Activated naive CD4-positive, alpha-beta T cell treated with anti-CD3 and anti-CD28 coated beads, Interleukin-2, amount 50 U/mL, for 24 hours (primary cell): ENCODE data around the gene LARP4.
"Not testable (repeated sequence)": the region's sequence is repeated elsewhere in the genome, so short reads cannot be mapped to it uniquely, and the experiment has no call there.

Experiments
- H3K27ac Mint-ChIP-seq: one replicate; pipeline ENCODE4 v1.8.0; 2021; ENCODE audit warnings: mild to moderate bottlenecking, mixed read lengths
- H3K27me3 Mint-ChIP-seq: one replicate; pipeline ENCODE4 v1.8.0; 2021; ENCODE audit warnings: mixed read lengths
- H3K36me3 Mint-ChIP-seq: one replicate; pipeline ENCODE4 v1.8.0; 2021; ENCODE audit warnings: mixed read lengths
- H3K4me1 Mint-ChIP-seq: one replicate; pipeline ENCODE4 v1.8.0; 2021; ENCODE audit warnings: mixed read lengths
- H3K4me3 Mint-ChIP-seq: one replicate; pipeline ENCODE4 v1.8.0; 2021; ENCODE audit warnings: mild to moderate bottlenecking, mixed read lengths
- H3K9me3 Mint-ChIP-seq: one replicate; pipeline ENCODE4 v1.8.0; 2021; ENCODE audit warnings: mixed read lengths

The LARP4 gene

DNA sequence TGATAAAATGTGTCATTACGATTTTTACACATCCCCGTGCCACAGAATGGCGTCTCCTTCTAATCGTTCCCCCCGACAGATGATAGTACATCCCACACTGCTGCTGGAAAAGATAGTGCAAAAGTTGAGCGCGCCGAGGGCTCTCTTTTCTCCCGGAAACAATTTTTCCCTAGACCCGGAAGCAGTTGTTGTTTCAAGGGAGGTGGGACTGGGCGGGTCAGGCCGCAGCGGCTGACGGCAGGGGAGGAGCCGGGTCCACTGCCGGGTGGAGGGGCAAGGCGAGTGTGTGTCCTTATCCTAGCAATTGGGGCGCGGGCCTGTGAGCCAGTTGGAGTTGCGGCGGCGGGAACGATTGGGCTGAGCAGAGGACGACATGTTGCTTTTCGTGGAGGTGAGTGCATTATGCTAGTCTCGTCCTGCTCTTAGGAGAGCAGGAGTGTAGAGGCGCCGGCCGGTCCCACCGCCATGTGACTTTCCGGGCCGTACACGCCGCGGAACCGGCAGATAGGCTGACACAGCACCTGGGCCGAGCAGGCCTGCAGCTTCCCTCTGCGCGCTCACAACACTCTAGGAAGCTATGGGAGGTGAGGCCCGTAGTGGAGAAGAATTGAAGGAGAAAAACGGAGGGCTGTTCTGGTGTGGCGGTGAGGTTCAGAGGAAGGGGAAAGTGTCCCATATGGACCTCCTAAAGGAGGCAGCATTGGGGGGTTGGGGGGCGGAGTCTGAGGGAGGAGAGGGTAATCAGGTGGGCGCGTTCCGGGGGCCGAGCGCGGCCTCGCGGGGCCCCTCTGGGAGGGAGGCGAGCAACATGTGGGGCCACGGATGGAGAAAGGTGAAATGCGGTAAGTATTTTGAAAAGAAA is at the start of gene LARP4:
TSS of gene LARP4 (plus strand) at position 248 of the 862 bp plus-strand sequence. CDS start at position 374, 126 bp downstream.
- Mint-ChIP-seq H3K4me1 (peaks cover 35% of the 10 kb centered on the region), H3K27me3 (peaks cover 4% of the 10 kb centered on the region), H3K9me3 (no peaks in the 10 kb centered on the region), H3K4me3 (peak within 1 kb of the TSS; percentile 99), H3K36me3 (peaks cover 8% of the 10 kb centered on the region), H3K27ac (peak within 1 kb of the TSS; percentile 99)

DNA sequence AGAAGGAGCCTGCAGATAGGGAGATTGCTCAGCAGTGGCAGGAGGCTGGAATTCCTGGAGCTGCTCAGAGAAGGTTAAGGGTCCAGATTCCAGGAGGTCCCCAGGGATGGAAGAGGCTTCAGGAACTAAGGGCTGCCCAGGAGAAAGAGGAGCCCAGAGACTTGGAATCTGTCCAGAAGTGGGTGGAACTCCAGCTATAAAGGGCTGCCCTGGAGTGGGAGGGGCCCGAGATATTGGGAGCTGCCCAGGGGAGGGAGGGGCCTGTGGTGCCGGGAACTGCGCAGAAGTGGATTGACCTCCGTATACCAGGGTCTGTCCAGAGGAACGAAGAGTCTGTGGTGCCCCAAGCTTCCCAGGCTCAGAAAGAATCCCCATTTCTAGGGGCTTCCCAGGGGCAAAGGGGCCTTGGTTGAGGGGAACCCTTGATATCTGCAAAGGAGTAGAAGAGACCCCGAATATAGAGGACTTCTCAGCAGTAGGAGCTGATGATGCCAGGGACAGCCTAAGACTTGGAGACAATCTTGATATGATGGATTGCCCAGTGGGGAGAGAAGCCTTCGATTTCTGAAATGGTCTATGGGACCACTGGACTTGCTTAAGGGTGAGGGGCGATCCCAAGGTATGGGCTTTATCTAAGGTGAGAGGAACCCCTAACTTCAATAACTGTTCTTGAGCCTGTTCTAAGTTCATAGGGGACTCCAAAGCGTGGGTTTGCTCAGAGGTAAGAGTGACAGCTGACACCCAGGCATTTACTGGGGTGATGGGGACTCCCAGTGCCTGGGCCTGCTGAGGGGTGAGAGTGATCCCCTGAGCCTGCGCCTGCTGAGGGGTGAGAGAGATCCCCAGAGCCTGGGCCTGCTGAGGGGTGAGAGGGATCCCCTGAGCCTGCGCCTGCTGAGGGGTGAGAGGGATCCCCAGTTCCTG is 49.3 kb upstream of the LARP4 start:
- H3K36me3 Mint-ChIP-seq, result no peaks in the 10 kb centered on the region

DNA sequence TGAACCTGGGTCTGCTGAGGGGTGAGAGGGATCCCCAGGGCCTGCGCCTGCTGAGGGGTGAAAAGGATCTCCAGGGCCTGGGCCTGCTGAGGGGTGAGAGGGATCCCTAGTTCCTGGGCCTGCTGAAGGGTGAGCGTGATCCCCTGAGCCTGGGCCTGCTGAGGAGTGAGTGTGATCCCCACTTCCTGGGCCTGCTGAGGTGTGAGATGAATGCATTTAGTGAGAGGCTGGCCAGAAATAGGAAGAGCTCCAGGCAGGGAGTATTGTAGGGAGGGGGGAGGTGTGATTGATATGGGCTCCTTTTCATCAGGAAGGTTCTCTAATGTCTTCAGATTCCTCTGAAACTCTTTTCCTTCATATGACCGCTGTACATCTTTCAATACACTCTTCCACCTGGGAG is 47.3 kb upstream of the LARP4 start:
- Mint-ChIP-seq H3K36me3 (no peaks in the 10 kb centered on the region), H3K9me3 (no peaks in the 10 kb centered on the region), H3K4me3 (no peak overlapping the region), H3K27ac (no peak overlapping the region), H3K27me3 (no peaks in the 10 kb centered on the region), H3K4me1 (no peaks in the 10 kb centered on the region)

More for the DNA sequence above, 49.3 kb upstream of the LARP4 start:
- Mint-ChIP-seq H3K4me3 (no peak overlapping the region), H3K27ac (no peak overlapping the region), H3K27me3 (no peaks in the 10 kb centered on the region), H3K9me3 (no peaks in the 10 kb centered on the region), H3K4me1 (no peaks in the 10 kb centered on the region)

DNA sequence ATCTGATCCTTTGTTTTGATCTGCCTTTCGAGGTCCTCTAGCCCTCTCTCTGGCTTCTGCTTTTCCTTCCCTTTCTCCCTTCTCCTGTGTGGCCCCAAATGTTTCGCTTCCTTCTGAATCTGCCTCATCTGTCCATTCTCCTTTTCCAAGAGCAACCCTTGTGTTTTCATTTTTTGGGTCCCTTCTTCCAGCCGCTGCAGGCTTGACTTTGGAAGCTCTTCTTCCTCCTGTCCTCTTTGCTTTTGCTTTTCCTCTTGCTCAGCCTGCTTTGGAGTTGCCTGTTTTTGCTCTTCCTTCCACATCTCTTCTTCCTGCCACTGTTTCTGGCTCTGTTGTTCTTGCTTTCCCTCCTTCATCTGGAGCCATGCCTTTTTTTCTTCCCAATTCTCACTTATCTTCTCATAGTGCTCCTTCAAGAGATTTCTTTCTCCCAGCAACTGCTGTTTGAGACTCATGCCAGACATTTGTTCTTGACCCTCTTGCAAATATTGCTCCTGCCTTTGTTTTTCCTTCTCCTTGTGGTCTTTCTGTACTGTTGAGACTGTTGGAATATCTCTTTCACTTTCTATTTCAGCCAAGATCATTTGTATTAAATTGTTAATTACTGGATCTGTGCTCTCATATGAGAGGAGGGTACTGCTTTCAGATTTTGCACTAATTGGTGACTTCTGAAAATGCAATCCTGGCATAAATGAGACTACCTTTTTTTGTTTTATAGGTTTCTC is 46.7 kb upstream of the LARP4 start:
- no peaks in the 10 kb centered on the region for H3K36me3 Mint-ChIP-seq
- no peaks in the 10 kb centered on the region for H3K4me1 Mint-ChIP-seq
- no peaks in the 10 kb centered on the region for H3K9me3 Mint-ChIP-seq
- no peaks in the 10 kb centered on the region for H3K27me3 Mint-ChIP-seq
- H3K27ac Mint-ChIP-seq, result no peak overlapping the region
- H3K4me3 Mint-ChIP-seq, result no peak overlapping the region

DNA sequence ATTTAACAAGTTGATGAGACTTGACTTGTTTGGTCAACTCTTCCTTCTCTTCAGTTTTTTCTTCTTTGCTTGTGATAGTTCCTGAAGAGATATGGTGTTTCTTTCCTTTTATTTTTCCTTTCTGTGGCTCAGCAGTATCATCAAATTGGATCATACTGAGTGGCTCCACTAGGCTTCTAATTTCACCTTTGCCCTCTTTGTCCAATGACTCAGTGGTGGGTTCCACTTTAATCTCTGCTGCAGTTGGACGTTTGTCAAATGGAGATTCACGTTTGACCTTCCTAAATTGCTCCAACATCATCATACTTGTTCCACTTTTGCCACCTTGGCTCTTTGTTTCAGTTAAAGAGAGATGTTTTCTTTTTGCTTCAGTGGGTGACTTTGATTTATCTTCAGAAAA is 45.8 kb upstream of the LARP4 start:
- Mint-ChIP-seq H3K4me1 (no peaks in the 10 kb centered on the region), H3K36me3 (no peaks in the 10 kb centered on the region), H3K9me3 (no peaks in the 10 kb centered on the region), H3K27ac (no peak overlapping the region), H3K27me3 (no peaks in the 10 kb centered on the region), H3K4me3 (no peak overlapping the region)

DNA sequence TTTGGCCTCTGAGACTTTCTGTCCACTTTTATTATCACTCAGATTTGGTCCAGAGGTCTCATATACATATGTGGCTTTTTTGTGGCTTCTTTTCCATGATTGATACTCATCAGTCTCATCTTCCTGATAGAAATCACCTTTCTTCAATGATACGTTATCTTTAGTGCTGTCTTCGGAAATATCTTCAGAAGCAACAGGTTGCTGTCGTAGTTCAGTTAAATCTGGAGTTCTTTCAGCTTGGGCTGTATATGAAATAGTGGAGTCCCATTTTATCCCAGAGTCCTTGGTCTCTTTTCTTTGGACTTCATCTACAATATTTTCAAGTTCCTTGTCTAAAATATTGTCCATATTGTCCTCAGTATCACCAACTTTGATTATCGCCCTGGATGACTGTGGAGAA is 45.3 kb upstream of the LARP4 start:
- Mint-ChIP-seq H3K27me3 (no peaks in the 10 kb centered on the region), H3K27ac (no peak overlapping the region), H3K4me1 (no peaks in the 10 kb centered on the region), H3K4me3 (no peak overlapping the region), H3K9me3 (no peaks in the 10 kb centered on the region), H3K36me3 (no peaks in the 10 kb centered on the region)

DNA sequence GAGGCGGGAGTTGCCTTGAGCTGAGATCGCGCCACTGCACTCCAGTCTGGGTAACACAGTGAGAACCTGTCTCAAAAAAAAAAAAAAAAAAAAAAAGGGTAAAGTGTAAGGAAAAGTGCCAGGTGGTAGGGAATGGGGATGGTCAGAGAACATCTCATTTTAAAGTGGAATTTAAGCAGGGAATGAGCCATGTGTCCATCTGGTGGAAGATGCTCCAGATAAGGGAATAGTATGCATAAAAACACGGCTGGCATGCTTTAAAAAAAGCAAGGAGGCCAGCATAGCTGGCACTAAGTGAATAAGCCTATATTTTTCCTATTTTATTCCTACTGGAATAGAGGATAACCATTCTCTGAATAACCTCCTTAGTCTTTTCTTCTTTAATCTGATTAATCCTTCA is 38.0 kb upstream of the LARP4 start:
- H3K4me3 Mint-ChIP-seq, result no peak overlapping the region
- H3K9me3 Mint-ChIP-seq, result no peaks in the 10 kb centered on the region
- no peak overlapping the region for H3K27ac Mint-ChIP-seq
- H3K4me1 Mint-ChIP-seq, result no peaks in the 10 kb centered on the region
- H3K36me3 Mint-ChIP-seq, result no peaks in the 10 kb centered on the region
- peaks cover 1% of the 10 kb centered on the region for H3K27me3 Mint-ChIP-seq

DNA sequence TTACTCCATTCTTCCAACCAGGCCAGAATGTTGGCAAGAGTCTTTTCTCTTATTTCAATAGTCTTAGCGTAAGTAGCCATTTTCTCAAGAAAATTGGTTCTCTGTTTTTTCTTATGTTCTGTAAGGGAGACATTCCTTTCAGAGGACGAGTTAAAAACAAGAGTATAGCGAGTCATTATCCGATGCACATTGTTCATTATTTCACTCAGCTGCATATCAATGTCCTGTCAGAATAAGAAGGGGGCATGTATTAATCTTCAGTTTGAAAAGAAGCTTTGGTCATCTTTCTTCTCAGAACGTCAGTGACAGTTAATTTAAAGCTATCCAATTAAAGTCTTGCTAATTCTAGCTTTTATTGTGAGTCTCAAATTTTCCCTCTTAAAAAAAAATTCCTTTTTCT is 37.5 kb upstream of the LARP4 start:
- Mint-ChIP-seq H3K4me1 (no peaks in the 10 kb centered on the region), H3K27me3 (peaks cover 1% of the 10 kb centered on the region), H3K27ac (no peak overlapping the region), H3K9me3 (no peaks in the 10 kb centered on the region), H3K36me3 (no peaks in the 10 kb centered on the region), H3K4me3 (no peak overlapping the region)

DNA sequence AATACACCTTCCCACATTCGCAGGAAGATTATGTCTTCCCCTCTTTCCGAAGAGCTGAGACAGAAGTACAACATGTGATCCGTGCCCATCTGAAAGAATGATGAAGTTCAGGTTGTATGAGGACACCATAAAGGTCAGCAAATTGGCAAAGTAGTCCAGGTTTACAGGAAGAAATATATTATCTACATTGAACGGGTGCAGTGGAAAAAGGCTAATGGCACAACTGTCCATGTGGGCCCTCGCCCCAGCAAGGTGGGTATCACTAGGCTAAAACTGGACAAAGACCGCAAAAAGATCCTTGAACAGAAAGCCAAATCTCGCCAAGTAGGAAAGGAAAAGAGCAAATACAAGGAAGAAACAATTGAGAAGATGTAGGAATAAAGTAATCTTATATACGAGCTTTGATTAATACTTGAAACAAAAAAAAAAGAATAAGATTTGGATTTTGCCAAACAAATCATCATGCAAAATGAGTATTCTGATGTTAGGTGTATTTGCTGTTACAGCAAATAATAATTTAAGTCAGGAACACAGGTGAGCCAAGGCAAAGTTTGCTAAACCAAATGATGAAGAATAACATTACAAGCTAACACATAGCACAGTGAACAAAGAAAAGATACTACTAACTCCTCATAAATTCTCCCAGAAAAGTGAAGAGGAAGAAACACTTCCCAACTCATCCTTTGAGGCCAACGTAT is 34.8 kb upstream of the LARP4 start:
- no peak overlapping the region for H3K27ac Mint-ChIP-seq
- peaks cover 1% of the 10 kb centered on the region for H3K27me3 Mint-ChIP-seq
- no peak overlapping the region for H3K4me3 Mint-ChIP-seq
- H3K9me3 Mint-ChIP-seq, result no peaks in the 10 kb centered on the region
- H3K4me1 Mint-ChIP-seq, result no peaks in the 10 kb centered on the region
- no peaks in the 10 kb centered on the region for H3K36me3 Mint-ChIP-seq

DNA sequence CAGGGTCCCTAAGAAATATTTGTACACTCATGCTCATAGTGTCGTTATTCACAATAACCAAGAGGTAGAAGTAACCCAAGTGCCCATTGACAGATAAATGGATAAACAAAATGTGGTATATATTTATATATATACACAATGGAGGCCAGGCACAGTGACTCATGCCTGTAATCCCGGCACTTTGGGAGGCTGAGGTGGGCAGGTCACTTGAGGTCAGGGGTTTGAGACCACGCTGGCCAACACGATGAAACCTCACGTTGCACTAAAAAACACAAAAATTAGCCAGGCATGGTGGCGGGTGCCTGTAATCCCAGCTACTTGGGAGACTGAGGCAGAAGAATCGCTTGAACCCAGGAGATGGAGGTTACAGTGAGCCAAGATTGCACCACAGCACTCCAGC is 30.0 kb upstream of the LARP4 start:
- not testable (repeated sequence) for H3K27me3 Mint-ChIP-seq, H3K9me3 Mint-ChIP-seq, H3K4me3 Mint-ChIP-seq, H3K27ac Mint-ChIP-seq, H3K36me3 Mint-ChIP-seq, H3K4me1 Mint-ChIP-seq

DNA sequence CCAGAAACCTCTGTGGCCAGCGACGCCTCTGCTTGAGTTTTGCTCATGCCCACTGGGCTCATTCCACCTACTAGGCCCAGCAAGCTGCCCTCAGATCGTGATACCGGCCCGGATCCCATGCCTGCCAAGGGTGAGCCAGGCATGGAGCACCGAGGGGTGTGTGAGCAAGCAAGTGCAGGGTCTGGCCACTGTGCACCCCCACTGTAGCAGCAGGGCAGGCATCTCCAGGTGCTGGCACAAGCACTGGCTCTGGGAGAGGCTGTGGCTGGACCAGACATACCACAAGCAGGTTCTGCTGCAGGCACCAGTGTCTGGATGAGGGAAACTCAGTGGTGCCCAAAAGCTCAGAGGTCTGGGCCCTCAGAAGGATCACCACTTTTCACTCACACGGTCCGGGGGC is 24.9 kb upstream of the LARP4 start:
- Mint-ChIP-seq H3K4me1 (no peaks in the 10 kb centered on the region), H3K27me3 (no peaks in the 10 kb centered on the region), H3K9me3 (no peaks in the 10 kb centered on the region), H3K36me3 (no peaks in the 10 kb centered on the region), H3K27ac (no peak overlapping the region), H3K4me3 (no peak overlapping the region)

DNA sequence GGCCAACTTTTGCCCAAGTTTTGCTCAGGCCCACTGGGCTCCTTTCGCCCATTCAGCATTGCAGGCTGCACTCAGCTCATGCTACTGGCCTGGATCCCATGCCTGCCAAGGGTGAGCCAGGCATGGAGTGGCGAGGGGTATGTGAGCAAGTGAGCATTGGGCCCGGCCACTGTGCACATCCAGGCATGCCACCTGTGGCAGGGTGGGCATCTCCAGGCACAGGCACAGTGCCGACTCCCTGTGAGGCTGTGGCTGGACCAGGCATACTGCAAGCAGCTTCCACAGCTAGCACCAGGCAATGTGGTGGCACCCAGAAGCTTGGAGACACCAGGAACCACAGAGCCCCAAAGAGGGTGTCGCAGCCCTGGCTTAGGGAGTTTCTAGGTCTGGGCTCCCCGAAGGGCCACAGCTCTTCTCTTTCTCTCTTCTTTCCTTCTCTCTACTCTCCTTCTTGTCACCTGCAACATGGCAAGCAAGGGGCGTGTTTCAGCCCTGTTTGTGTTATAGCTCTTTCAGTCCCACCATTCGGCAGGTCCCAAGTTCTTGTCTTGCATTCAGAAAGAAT is 19.8 kb upstream of the LARP4 start:
- no peaks in the 10 kb centered on the region for H3K27me3 Mint-ChIP-seq
- no peaks in the 10 kb centered on the region for H3K36me3 Mint-ChIP-seq
- no peaks in the 10 kb centered on the region for H3K4me1 Mint-ChIP-seq
- H3K9me3 Mint-ChIP-seq, result no peaks in the 10 kb centered on the region
- no peak overlapping the region for H3K4me3 Mint-ChIP-seq
- H3K27ac Mint-ChIP-seq, result no peak overlapping the region

DNA sequence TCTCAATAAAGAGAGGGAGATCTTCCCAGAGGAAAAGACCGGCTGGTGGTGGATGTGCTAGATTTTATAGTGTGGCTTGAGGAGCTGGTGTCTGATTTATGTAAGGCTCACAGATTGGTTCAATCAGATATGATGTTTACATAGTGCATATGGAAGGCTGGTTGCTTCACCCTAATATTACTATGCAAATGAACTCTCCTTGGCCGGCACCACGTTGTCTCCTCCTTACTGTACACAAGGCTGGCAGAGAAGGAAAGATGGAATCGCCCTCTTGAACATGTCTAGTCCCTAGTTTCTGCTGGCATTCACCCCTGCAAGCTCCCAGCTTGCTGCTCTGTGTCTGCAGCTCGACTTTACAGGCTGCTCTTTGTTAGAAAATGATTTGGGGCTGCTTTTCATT is 13.2 kb upstream of the LARP4 start:
- H3K36me3 Mint-ChIP-seq, result no peaks in the 10 kb centered on the region
- no peaks in the 10 kb centered on the region for H3K4me1 Mint-ChIP-seq
- H3K4me3 Mint-ChIP-seq, result no peak overlapping the region
- no peak overlapping the region for H3K27ac Mint-ChIP-seq
- no peaks in the 10 kb centered on the region for H3K9me3 Mint-ChIP-seq
- no peaks in the 10 kb centered on the region for H3K27me3 Mint-ChIP-seq

DNA sequence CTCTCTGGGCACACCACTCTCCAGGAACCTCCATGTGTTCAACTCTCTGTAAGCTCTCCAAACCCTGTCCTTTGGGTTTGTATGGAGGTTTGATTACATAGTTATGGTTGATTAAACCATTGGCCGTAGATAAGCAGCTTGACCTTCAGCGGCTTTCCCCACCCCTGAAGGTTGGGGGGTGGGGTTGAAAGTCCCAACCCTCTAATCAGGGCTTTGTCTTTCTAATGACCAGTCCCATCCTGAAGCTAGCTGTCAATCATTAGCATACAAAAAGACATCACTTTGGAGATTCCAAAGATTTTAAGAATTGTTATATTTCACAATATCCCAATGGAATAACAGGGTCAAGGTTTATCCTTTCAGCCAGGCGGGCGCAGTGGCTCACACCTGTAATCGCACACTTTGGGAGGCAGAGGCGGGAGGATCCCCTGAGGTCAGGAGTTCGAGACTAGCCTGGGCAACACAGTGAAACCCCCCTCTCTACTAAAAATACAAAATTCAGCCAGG is 12.7 kb upstream of the LARP4 start:
- no peaks in the 10 kb centered on the region for H3K9me3 Mint-ChIP-seq
- no peaks in the 10 kb centered on the region for H3K4me1 Mint-ChIP-seq
- H3K36me3 Mint-ChIP-seq, result no peaks in the 10 kb centered on the region
- H3K27me3 Mint-ChIP-seq, result no peaks in the 10 kb centered on the region
- no peak overlapping the region for H3K4me3 Mint-ChIP-seq
- no peak overlapping the region for H3K27ac Mint-ChIP-seq

DNA sequence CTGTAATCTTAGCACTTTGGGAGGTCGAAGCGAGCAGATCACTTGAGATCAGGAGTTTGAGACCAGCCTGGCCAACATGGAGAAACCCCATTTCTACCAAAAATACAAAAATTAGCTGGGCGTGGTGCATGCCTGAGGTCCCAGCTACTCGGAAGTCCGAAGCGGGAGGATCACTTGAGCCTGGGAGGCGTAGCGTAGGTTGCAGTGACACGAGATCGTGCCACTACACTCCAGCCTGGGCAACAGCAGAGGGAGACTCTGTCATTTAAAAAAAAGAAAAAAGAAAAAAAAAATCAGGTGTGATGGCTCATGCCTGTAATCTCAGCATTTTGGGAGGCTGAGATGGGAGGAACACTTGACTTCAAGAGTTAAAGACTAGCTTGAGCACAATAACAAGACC is 11.9 kb upstream of the LARP4 start:
- not testable (repeated sequence) for H3K4me3 Mint-ChIP-seq, H3K9me3 Mint-ChIP-seq, H3K27ac Mint-ChIP-seq, H3K4me1 Mint-ChIP-seq, H3K27me3 Mint-ChIP-seq, H3K36me3 Mint-ChIP-seq
